GM19099 (cell line): ENCODE data around the gene AHNAK2.

Experiments
- POLR2A ChIP-seq: IDR thresholded peaks from 3 replicates; pipeline ENCODE4 v1.6.1; 2011; ENCODE audit warnings: low read depth; ENCODE audit not compliant: insufficient read length; ENCODE audit errors: extremely low read depth

AHNAK2 gene

GRCh38 chr14:104938960-104939359 lies 39.2 kb downstream of the AHNAK2 start:
- no peak for TF ChIP-seq POLR2A

DNA sequence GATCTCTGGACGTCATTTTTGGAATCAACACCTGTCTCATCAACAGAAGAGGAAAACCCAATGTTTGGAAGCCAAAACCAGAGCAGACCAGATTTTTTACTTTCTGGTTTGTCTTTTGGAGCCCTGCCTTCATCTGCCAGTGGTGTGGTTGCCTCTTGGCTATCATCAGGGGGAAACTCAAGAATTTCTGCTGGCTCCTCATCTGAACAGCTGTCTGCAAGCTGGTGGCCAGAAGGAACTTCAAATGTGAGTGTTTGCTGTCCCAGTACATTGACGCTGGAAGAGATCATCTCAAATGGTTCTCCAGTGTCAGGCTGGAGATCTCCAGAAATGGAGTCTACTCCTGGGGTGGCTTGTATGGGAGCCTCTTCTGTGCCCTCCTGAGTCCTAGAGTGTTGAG lies 39.7 kb downstream of the AHNAK2 start:
- no peak for TF ChIP-seq POLR2A

- no peak for TF ChIP-seq POLR2A
These were observed 40.3 kb downstream of the AHNAK2 start for GRCh38 chr14:104937694-104938365.

DNA sequence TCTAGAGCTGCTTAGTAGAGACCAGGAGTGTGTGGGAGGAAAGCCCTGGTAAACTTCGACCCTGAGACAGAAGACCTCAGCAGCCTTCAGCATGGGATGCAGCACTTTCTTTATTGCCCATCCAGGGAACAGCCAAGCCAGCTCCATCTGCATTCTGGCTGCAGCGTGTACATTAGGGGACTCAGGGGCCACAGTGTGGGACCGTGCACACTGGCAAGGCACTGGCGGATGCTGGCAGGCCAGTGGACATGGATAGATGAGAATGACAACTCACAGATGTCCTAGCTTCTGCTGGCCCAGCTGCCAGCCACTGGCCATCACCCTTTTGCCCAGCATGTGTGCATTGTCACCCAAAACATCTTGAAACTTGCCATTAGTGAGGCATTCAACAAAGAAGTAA lies 41.0 kb downstream of the AHNAK2 start:
- TF ChIP-seq POLR2A: peak; percentile 2

- TF ChIP-seq POLR2A: peak; percentile 22
These were observed 41.6 kb downstream of the AHNAK2 start for GRCh38 chr14:104936361-104937155.

GRCh38 chr14:104935955-104936354 lies 42.2 kb downstream of the AHNAK2 start:
- peak; percentile 21 for TF ChIP-seq POLR2A

GRCh38 chr14:104935026-104935650 lies 43.0 kb downstream of the AHNAK2 start:
- no peak for TF ChIP-seq POLR2A

DNA sequence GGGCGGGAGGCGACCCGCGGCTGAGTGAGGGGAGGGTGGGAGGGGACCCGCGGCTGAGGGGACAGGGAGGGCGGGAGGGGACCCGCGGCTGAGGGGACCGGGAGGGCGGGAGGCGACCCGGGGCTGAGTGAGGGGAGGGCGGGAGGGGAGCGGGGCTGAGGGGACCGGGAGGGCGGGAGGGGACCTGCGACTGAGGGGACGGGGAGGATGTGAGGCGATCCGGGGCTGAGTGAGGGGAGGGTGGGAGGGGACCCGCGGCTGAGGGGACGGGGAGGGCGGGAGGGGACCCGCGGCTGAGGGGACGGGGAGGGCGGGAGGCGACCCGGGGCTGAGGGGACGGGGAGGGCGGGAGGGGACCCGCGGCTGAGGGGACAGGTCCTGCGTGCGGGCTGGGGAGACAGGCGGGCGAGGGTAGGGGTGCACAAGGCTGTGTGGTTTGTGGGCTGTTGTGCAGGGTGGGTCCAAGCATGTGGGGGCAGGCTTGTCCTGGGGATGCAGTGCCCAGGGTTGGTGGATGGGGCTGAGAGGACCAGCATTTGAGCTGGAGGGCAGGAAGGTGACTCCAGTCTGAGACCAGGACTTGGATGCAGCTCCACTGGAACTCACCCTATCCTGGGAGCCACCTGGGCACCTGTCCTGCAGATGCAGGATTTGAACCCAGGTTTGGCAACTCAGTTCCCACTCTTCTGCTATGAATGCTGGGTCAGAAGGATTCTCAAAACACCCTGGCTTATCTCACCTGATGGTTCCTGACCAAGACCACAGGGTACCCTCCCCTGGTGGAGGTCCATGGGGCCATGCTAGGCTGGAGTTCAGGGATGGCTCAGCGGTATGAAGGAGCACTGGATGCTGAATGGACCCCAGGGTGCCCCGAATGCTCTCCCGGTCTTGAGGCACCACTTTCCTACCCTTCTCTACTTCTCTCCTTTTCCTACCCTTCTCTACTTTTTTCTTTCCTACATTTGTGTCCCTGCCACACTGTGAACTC lies 44.1 kb downstream of the AHNAK2 start:
- TF ChIP-seq POLR2A: peak; percentile 15

DNA sequence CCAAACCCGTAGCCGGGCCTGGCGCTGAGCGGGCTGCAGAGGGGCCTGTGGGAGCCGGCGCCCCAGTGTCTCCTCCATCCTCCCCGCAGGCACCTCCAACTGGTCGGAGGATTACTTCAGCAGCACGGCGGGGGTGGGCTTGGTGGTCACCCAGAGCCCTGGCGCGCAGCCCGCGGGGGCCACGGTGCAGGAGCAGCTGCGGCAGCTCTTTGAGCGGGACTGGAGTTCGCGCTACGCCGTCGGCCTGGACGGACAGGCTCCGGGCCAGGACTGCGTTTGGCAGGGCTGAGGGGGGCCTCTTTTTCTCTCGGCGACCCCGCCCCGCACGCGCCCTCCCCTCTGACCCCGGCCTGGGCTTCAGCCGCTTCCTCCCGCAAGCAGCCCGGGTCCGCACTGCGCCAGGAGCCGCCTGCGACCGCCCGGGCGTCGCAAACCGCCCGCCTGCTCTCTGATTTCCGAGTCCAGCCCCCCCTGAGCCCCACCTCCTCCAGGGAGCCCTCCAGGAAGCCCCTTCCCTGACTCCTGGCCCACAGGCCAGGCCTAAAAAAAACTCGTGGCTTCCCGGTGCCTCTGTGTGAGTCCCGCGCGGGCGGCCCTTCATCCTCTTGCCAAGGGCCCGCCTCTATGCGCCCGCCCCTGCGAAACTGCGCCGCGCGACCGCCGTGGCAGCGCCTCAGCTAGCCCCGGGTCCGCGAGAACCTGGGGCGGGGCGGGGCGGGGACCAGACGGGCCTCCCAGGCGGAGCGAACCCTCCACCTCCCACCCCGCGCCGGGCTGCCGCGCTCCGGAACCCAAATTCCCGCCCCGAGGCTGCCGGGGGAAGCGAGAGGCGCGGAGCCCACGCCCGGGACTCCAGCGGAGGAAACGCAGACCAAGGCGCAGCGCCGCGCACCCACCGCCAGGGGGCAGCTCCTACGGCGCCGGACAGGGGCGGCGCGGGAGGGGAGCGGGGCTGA lies 45.2 kb downstream of the AHNAK2 start:
- no peak for TF ChIP-seq POLR2A

DNA sequence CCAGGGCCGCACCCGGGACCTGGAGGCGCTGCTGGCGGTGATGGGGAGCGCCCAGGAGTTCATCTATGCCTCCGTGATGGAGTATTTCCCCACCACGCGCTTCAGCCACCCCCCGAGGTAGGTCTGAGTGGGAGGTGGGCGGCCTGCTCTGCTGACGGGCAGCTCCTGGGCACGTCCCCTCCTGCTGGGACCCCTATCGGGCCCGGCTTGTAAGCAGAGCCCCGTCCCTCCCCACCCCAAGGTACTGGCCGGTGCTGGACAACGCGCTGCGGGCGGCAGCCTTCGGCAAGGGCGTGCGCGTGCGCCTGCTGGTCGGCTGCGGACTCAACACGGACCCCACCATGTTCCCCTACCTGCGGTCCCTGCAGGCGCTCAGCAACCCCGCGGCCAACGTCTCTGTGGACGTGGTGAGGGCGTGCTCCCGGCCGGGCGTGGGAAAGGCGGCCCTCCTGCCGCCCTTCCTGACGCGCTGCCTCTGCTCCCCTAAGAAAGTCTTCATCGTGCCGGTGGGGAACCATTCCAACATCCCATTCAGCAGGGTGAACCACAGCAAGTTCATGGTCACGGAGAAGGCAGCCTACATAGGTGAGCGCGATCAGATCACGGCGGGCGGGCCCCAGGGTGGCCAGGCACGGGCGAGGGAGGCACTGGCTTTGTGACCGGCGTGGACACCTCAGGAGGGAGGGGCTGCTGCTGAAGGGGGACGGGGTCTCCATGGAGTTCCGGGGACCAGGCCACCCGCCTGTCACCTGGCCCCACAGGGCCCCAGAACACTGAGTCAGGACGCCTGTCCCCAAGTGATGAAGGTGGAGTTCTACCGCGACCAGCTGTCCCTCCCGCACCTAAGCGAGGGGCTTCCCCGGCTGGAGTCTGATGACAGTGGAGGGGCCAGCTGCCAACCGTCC lies 46.2 kb downstream of the AHNAK2 start:
- TF ChIP-seq POLR2A: no peak

DNA sequence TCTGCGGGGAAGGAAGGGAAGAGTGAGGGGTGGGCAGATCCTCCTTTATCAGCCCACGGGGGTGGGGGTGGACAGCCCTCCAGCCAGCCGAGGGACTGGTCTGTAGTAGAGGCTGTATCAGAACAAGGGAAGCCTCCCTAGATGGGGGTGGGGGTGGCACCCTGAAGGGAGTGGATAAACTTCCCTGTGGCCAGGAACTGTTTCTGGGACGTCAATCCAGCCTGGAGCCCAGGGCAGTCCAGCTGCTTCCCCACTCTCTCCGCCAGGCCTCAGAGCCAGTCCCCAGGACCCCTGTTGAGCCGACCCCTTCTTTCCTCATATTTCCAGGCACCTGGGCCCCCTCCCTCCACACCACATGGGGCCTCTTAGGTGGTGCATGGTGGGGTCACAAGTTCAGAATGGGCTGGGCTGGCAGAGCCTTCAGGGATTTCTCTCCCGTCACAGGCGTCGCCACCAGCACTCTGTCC lies 46.8 kb downstream of the AHNAK2 start:
- no peak for TF ChIP-seq POLR2A

- no peak for TF ChIP-seq POLR2A
These were observed 47.5 kb downstream of the AHNAK2 start for GRCh38 chr14:104930526-104931303.
